Activated B cell treated with CpG ODN at 0.5 μM for 24 hours (primary cell): Measurements from ENCODE around the gene OR10V1. TPM values are rescaled to one million over a fixed set of nuclear protein-coding genes. Genes with fewer than 3 reads are reported as not detected.
A peak's percentile ranks its signal among the peaks of the same experiment; 100 is the strongest.

Source experiments
- ATAC-seq: fragments of 200-7000 bp; cut with Tn5 transposase; one replicate; pipeline ENCODE4 v1.10.0; 2021; ENCODE audit warnings: low read depth, mild to moderate bottlenecking, moderate library complexity
- CTCF ChIA-PET: fragments of 350-600 bp; sonication (Branson Sonifier 250); formaldehyde crosslinking; loops from one replicate; lab custom pipeline; 2021; ENCODE audit warnings: antibody characterized with exemption; lab: Charles Lee
- POLR2A ChIA-PET: fragments of 350-600 bp; sonication (Branson Sonifier 250); formaldehyde crosslinking; loops from one replicate; lab custom pipeline; 2021; ENCODE audit warnings: antibody characterized with exemption; lab: Charles Lee
- DNase-seq: peaks from one replicate; pipeline ENCODE4 v3.0.0; 2022
- H3K27ac Mint-ChIP-seq: one replicate; pipeline ENCODE4 v1.8.0; 2020; ENCODE audit warnings: mixed read lengths
- H3K27me3 Mint-ChIP-seq: one replicate; pipeline ENCODE4 v1.8.0; 2021; ENCODE audit warnings: mixed read lengths
- H3K36me3 Mint-ChIP-seq: one replicate; pipeline ENCODE4 v1.8.0; 2021; ENCODE audit warnings: low read depth, mixed read lengths
- H3K4me1 Mint-ChIP-seq: one replicate; pipeline ENCODE4 v1.8.0; 2021; ENCODE audit warnings: mixed read lengths
- H3K4me3 Mint-ChIP-seq: one replicate; pipeline ENCODE4 v1.8.0; 2020; ENCODE audit warnings: mild to moderate bottlenecking, mixed read lengths
- H3K9me3 Mint-ChIP-seq: one replicate; pipeline ENCODE4 v1.8.0; 2020; ENCODE audit warnings: mixed read lengths
- intact Hi-C: fragments of 100-400 bp; cut with micrococcal nuclease; formaldehyde crosslinking; loops from one replicate; pipeline ENCODE4 v1.15.1; 2024
- total RNA-seq: library from RNA; stranded (reverse); gene quantifications from 2 replicates; pipeline ENCODE4 v1.2.3, GENCODE V29; 2022
- TF ChIP-seq, protein P1 (sequence below): fragments of 200-600 bp; IDR thresholded peaks from one replicate; pipeline ENCODE4 v1.8.0; 2022; ENCODE audit warnings: antibody characterized with exemption, mild to moderate bottlenecking

The OR10V1 gene
- total RNA-seq, 1 donor from 2014 or later = not detected

GRCh38 chr11:59667812-59668187 lies 45.8 kb downstream of the OR10V1 start:
- no peak for DNase-seq
- no peaks in the 10 kb centered on the region for H3K27me3 Mint-ChIP-seq
- H3K4me3 Mint-ChIP-seq = peak overlapping the region; percentile 93
- TF ChIP-seq, protein P1, sequence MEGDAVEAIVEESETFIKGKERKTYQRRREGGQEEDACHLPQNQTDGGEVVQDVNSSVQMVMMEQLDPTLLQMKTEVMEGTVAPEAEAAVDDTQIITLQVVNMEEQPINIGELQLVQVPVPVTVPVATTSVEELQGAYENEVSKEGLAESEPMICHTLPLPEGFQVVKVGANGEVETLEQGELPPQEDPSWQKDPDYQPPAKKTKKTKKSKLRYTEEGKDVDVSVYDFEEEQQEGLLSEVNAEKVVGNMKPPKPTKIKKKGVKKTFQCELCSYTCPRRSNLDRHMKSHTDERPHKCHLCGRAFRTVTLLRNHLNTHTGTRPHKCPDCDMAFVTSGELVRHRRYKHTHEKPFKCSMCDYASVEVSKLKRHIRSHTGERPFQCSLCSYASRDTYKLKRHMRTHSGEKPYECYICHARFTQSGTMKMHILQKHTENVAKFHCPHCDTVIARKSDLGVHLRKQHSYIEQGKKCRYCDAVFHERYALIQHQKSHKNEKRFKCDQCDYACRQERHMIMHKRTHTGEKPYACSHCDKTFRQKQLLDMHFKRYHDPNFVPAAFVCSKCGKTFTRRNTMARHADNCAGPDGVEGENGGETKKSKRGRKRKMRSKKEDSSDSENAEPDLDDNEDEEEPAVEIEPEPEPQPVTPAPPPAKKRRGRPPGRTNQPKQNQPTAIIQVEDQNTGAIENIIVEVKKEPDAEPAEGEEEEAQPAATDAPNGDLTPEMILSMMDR = no peak
- H3K9me3 Mint-ChIP-seq = no peaks in the 10 kb centered on the region
- ChIA-PET CTCF (interaction anchor here (1.5 kb wide), 1 partner anchor 130 kb away, joined by 3 read pairs; no protein-coding TSS in a partner anchor), POLR2A (no interaction called here)
- H3K4me1 Mint-ChIP-seq = peaks cover 31% of the 10 kb centered on the region
- peaks cover 42% of the 10 kb centered on the region for H3K36me3 Mint-ChIP-seq
- peak overlapping the region; percentile 91 for H3K27ac Mint-ChIP-seq
- intact Hi-C loops = loop anchor here (2.0 to 5.0 kb wide), 2 partner anchors 143 to 525 kb away; partner anchors contain the start of genes FAM111A and MRPL16
- no peak for ATAC-seq

GRCh38 chr11:59666969-59667368 lies 46.7 kb downstream of the OR10V1 start:
- peaks cover 31% of the 10 kb centered on the region for H3K4me1 Mint-ChIP-seq
- H3K27ac Mint-ChIP-seq = peak overlapping the region; percentile 13
- ATAC-seq = no peak
- H3K4me3 Mint-ChIP-seq = peak overlapping the region; percentile 36
- TF ChIP-seq, protein P1 = no peak
- no peaks in the 10 kb centered on the region for H3K27me3 Mint-ChIP-seq
- POLR2A ChIA-PET = no interaction called here
- H3K36me3 Mint-ChIP-seq = peaks cover 47% of the 10 kb centered on the region
- CTCF ChIA-PET = no interaction called here
- intact Hi-C loops = loop anchor here (5.0 kb wide), 1 partner anchor 525 kb away; the partner anchor contains the start of gene FAM111A
- no peaks in the 10 kb centered on the region for H3K9me3 Mint-ChIP-seq
- DNase-seq = no peak

Other genes with a start within 250 kb of the OR10V1 start
- not detected in 2 replicates for gene OR4D10, start 240.5 kb downstream of the OR10V1 start, total RNA-seq
- not detected in 2 replicates for gene OR4D11, start 210.3 kb downstream of the OR10V1 start, total RNA-seq
- gene OR4D9, start 202.3 kb downstream of the OR10V1 start, total RNA-seq = not detected in 2 replicates
- gene OSBP, start 98.1 kb downstream of the OR10V1 start, total RNA-seq = 34.7 and 38.0 TPM in 2 replicates
- 42.0 and 45.1 TPM in 2 replicates for gene PATL1, start 44.8 kb downstream of the OR10V1 start, total RNA-seq
- 14.5 and 16.7 TPM in 2 replicates for gene STX3, start 41.5 kb upstream of the OR10V1 start, total RNA-seq
- 56.4 and 57.7 TPM in 2 replicates for gene MRPL16, start 96.9 kb upstream of the OR10V1 start, total RNA-seq
- gene CBLIF, start 131.7 kb upstream of the OR10V1 start, total RNA-seq = not detected in 2 replicates
- gene TCN1, start 152.6 kb upstream of the OR10V1 start, total RNA-seq = not detected in 2 replicates
- 0.29 TPM in 1 of 2 replicates, not detected in the other for gene OOSP3, start 164.9 kb upstream of the OR10V1 start, total RNA-seq
- gene OOSP1, start 224.6 kb upstream of the OR10V1 start, total RNA-seq = not detected in 2 replicates